H1 (cell line): Measurements from ENCODE around the gene HTRA2. TPM values are rescaled to one million over a fixed set of nuclear protein-coding genes. Genes with fewer than 3 reads are reported as not detected.

Experiments used
- CHD1 ChIP-seq: IDR thresholded peaks from 2 replicates; pipeline ENCODE4 v1.6.1; 2012; ENCODE audit warnings: low read depth, low read length, improper control_type of control experiment
- polyA plus RNA-seq, 7 experiments: library from polyadenylated mRNA; depleted of rRNA in 3 of 7; stranded (reverse) in 5 of 7; unstranded in 2 of 7; fragments of >200 nt in 5 of 7; fragments of 200-250 nt in 2 of 7; gene quantifications; 1 replicate in 5 of 7; 2 replicates in 1 of 7; 4 replicates in 1 of 7; pipeline versions ENCODE4 v1.2.1 to v1.2.3, GENCODE V29; 2011 to 2013; ENCODE audit warnings: missing spikeins in 2 of 7, mixed read lengths in 2 of 7
- total RNA-seq: library from RNA; stranded (reverse); fragmentation: NEBNext Ultra II Directional; extraction: Animal tissue kit (Norgen Biotek cat#: 25700); gene quantifications from 2 replicates; pipeline ENCODE4 v1.2.1, GENCODE V29; 2021

The HTRA2 gene
- total and polyA plus RNA-seq, 2 of the 8 experiments (the other 6 are each of a cell fraction or from before 2014, with no cell fraction given): 21.6 to 37.6 TPM

- no peak for TF ChIP-seq CHD1
Observed at GRCh38 chr2:74535440-74535965, 5.8 kb downstream of the HTRA2 start (continued).
